GM19239 (cell line): ENCODE data around the gene ZNF552.
"Not testable (repeated sequence)": the region's sequence is repeated elsewhere in the genome, so short reads cannot be mapped to it uniquely, and the experiment has no call there.

Experiments used
- DNase-seq: peaks from one replicate; pipeline ENCODE4 v3.0.0; 2011; ENCODE audit warnings: low spot score; ENCODE audit not compliant: insufficient read length
- FAIRE-seq: peaks from 2 replicates; lab custom pipeline; 2011; peaks lifted over from hg19 to GRCh38; lab: Jason Lieb, UNC

Gene ZNF552

DNA sequence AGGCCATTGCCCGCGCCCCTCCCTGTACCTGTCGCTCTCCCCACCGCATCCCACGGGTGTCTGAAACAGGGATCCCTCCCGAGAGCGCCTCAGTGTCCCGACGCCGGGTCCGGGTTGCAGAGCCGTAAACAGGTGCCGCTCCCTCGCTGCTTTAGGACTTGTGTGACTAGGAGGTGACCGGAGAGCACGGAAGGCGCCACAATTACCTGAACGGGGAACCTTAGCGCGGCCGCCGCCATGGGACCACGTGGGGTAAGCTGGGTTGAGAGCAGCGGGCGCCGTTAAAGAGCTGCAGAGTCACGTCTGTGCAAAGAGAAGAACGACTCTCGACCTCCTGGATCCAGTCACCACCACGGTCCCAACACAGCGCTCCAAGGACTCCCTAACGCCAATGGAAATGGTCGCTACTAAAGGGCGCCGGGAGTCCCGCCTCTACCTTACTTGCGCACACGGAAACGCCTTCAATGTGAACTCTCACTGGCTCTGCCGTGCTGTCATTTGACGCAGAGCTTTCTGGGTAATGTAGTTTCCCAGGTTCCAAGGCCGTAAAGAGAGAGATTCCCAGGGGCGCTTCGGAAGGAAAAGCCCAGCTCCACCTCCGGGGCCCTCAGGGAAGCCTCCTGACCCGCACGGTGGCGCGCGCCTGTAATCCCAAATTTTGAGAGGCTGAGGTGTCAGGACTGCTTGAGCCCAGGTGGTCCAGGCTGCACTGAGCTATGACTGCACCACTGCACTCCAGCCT lies at the start of gene ZNF552:
Gene ZNF552 (minus strand): TSS at position 409 of the 742 bp plus-strand sequence. CDS start 170 bp downstream, at position 239.
- DNase-seq (peak; percentile 59), FAIRE-seq (peak; percentile 79)

DNA sequence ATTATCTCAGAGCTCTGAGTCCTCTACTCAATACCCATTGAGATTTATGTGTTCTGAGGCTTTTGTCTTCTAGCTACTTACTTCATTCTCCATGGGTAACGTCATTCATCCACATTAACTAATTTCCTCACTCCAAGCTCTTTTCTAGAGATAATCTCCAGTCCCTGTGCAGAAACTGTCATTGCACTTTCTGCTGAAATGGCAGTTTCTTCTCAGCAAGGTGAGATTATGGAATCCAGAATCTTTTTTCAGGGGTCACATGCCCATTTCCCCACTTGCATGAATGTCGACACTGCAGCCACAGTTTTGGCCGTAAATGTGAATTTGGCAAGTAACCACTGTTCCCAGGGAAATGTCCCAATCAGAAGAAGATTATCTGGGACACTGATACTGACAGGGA lies 47.6 kb upstream of the ZNF552 start:
- not testable (repeated sequence) for FAIRE-seq, DNase-seq

DNA sequence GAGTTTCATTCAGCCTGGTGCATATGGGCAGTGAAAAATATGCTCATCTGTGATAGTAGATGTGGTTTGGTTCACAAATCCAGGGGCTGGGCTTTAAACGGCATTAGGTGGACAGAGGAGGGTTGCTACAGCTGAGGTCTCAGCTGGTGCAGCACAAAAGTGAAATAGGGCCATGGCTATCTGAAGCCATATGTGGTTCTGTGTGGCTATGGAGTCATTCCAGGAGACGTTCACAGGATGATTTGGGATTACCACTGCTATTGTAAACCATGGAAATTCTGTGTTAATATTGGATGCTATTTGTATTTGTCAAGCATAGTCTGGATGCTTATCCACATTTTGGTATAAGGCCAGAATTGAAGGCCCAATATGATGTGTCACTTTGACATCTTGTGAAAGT lies 39.4 kb upstream of the ZNF552 start:
- FAIRE-seq, DNase-seq: not testable (repeated sequence)

DNA sequence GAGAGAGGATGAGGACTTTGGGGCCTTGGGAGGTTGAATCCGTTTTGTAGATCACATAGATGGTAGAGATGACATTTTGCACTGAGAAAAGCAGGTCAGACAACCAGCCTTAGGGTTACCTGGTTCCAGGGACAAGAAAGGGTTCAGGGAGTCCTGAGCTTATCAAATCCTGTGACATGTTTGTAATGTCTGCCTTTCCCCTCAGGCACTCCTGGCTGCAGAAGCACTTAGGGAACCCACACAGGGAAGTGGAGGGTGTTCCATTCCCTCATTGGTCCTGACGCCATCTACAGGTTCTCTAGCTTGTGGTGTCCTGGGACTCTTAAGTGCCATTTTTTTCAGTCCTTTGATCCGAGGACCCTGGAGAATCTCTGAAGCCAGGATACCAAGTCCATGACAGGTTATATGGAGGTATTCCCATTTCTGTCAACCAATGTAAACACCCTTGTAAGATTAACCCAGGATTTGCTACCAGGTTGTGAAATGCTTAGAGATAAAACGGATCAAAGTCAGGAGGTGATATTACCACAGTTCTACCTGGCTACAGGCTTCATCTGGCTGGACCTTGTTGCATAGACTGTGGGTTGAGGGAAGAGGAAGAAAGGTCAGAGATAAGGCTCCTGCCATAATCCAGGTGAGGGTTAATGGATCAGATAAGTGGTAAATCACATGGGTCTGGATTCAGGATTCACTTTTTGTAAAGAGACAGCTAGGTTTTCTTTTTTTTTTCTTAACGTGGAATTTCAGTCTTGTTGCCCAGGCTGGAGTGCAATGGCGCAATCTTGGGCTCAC lies 37.3 kb upstream of the ZNF552 start:
- not testable (repeated sequence) for DNase-seq, FAIRE-seq

DNA sequence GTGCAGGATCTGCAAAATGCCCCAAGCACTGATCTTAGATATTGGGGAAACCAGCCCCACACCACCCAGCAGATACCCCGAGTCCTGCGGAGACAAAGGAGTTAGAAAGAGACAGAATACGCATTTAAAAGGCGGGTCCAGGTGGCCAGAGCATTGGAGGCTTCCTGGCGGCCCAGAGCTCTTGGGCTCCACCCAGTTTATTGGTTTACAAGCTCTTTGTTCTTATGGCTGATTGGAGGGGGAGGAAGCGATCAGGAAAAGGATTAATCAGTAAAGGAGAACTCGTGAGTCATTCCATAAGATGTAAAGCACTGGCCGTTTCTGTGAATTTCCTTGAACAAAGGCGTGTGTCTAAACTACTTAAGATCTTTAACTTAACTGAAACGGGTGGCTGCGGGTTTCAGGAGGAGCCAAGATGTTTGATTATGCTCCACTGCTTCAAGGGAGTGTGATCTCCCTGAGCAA lies 35.9 kb upstream of the ZNF552 start:
- FAIRE-seq, result no peak
- no peak for DNase-seq

DNA sequence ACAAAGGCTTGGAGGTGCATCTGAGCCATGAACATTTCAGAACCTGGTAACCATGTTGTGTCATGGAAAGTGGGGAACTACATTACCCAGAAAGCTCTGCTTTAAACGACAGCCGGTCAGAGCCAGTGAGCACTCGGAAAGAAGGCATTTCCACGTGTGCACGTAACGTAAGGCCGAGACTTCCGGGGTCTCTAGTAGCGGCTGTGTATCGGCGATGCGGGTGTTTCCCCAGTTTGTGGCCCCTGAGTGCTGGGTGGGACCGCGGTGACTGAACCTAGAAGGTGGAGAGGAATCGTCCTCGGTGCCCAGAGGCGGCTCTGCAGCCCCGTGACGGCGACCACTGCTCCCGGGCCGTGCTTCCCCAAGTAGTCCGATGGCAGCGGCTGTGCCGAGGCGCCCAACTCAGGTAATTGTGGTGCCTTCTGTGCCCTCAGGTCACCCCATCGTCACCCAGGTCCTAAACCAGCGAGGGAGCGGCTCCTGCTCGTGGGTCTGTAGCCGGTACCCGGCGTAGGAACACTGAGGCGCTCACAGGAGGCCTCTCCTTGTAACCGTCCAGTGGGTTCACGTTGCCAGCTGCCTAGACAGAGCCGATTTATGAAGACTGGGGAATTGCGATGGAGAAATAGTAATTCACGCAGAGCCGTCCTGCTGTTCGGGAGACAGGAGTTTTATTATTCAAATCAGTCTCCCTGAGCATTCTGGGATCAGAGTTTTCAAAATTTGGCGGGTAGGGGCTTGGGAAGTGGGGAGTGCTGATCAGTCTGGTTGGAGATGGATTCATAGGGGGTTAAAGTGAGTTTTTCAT lies 35.2 kb upstream of the ZNF552 start, which contains the start of gene ZNF587:
Gene ZNF587 (plus strand): TSS at position 194 of the 808 bp plus-strand sequence. CDS start 180 bp downstream, at position 374.
- peak; percentile 28 for DNase-seq
- peak; percentile 96 for FAIRE-seq

DNA sequence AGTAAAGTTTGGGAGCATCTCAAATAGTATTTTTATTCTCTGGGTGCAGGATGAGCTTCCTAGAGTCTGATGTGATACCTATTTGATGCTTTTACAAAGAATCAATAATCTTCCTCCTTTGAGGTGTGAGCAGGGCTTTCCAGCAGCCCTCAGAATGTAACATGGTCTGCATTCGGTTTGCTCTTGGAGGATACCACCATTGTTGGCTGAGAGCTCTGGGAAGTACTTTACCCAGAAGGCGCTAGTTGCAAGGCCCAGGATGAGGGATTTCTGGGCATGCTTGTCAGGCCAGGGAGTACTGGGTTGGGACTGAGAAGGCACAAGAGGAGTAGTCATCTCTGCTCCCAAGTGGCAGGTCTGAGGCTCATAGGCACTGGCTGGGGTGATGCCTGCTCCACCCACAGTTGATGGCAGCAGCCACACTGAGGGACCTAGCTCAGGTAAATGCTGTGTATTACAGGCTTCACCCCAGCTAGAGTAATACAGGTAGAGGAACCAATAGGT lies 34.5 kb upstream of the ZNF552 start:
- FAIRE-seq, DNase-seq: not testable (repeated sequence)

DNA sequence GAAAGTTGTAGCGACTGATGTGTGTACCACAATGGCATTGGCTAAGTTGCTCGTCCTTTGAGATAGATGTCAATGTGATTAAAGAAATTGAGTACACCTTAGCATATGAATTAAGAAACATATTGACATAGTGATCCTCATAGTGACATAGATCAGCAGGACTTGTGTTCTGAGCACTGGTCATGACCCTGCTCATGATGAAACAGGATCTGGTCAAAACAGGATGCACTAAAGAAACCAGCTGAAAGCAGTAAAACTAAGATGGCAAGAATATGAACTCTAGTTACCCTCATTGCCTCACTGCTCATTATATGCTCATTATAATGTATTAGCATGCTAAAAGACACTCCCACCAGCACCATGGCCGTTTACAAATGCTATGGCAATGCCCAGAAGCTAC lies 32.5 kb upstream of the ZNF552 start:
- not testable (repeated sequence) for FAIRE-seq, DNase-seq

DNA sequence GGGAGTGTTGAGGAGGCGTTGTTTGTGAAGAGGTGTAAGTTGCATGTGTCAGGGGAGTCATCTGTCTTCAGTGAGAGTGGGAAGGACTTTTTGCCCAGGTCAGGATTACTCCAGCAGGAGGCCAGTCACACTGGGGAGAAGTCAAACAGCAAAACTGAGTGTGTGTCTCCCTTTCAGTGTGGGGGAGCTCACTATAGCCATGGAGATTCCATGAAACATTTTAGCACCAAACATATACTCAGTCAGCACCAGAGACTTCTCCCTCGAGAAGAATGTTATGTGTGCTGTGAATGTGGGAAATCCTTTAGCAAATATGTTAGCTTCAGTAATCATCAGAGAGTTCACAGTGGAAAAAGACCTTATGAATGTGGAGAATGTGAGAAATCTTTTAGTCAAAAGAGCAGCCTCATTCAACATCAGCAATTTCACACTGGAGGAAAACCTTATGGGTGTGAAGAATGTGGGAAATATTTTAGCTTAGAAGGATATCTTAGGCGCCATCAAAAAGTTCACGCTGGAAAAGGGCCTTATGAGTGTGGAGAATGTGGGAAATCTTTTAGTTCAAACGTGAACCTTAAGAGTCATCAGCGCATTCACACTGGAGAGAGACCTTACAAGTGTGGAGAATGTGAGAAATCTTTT lies 26.5 kb upstream of the ZNF552 start:
- DNase-seq (no peak), FAIRE-seq (no peak)

DNA sequence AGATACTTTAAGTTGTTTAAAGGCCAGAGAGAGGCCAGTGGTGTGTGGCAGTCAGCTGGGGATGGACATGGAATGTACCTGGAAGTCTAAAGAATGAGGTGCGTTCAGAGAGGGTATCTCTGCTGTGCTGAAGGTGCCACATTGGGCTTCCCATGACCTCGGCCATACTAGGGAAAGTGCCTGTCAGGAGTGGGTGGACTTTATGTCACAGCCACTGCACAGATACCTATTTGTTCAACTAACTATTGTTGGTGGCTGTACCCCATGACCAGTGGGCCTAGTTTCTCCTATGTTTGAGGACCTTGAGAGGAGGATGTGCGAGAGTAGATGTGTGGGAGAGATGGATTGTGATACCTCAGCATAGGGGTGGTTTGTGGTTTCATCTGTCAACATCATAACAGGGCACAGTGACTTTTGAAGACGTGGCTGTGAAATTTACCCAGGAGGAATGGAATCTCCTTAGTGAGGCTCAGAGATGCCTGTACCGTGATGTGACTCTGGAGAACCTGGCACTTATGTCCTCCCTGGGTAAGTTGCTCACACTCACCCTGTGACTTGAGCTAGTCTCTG lies 24.0 kb upstream of the ZNF552 start:
- FAIRE-seq, DNase-seq: not testable (repeated sequence)

DNA sequence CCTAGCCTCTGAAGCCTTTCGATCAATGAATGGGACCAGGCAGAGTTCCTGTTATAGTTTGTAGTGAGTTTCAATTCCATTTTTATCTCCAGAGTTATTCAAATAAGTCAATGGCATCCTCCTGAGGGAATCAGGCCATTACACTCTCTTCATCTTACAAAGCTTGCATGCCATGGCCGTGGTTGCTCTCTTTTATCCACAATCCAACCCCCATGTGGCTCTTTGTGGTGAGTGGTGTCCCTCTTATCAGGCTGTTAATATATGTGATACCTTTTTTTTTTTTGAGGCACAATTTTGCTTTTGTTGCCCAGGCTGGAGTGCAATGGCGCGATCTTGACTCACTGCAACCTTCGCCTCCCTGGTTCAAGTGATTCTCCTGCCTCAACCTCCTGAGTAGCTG lies 22.3 kb upstream of the ZNF552 start:
- DNase-seq, result not testable (repeated sequence)
- peak; percentile 45 for FAIRE-seq

DNA sequence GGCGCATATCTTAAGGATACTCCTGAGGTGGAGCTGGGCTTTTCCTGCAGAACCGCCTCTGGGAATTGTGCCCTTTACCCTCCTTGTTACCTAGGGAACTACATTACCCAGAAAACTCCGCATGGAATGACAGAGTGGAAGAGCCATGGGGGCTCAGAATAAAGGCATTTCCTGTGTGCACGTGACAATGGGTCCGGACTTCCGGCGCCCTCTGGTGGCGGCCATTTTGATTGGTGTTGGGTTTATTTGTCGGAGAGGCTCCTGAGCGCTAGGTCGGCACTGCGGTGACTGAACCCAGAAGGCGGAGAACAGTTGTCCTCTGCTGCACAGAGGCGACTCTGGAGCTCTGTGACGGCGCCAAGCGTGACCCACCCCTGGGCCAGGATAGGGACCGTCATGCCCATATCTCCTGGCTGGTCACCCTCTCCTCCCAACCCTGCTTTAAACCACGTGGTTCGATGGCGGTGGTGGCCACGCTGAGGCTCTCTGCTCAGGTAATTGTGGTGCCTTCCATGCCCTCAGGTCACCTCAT lies 15.4 kb upstream of the ZNF552 start, which contains the start of gene ZNF587B:
Gene ZNF587B (plus strand): TSS at position 229 of the 532 bp plus-strand sequence. CDS start 230 bp downstream, at position 459.
- DNase-seq (no peak), FAIRE-seq (no peak)

DNA sequence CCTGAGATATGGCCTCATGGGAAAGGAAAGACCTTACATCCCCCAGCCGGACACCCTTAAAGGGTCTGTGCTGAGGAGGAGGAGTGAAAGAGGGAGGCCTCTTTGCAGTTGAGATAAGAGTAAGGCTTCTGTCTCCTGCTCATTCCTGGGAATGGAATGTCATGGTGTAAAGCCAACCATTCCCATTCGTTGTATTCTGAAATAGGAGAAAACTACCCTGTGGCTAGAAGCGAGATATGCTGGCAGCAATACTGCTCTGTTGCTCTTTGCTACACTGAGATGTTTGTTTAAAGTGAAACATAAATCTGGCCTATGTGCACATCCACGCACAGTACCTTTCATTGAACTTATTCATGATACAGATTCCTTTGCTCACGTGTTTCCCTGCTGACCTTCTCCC lies 14.6 kb upstream of the ZNF552 start:
- FAIRE-seq (no peak), DNase-seq (no peak)

DNA sequence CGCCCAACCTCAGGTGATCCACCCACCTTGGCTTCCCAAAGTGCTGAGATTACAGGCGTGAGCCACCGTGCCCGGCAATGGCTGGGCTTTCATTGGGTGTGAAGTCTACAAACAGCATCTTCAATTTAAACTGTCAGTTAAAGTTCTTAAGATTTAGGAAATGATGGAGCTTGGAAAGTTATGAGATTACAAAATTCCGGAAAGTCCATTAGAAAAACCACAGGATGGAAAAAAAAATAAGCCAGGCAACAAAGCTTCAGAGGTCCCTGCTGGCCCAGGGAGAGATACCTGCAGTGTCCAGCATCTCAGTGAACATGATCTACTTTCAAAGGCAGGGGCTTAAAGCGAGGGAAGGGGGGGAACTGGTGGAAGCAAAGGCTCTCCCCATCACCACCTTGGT lies 10.8 kb upstream of the ZNF552 start:
- DNase-seq, result no peak
- FAIRE-seq, result no peak

DNA sequence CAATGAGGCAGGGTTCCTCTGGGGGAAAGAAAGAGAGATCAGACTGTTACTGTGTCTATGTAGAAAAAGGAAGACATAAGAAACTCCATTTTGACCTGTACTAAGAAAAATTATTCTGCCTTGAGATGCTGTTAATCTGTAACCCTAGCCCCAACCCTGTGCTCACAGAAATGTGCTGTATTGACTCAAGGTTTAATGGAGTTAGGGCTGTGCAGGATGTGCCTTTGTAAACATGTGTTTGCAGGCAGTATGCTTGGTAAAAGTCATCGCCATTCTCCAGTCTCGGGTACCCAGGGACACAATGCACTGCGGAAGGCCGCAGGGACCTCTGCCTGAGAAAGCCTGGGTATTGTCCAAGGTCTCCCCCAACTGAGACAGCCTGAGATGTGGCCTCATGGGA lies 8.9 kb upstream of the ZNF552 start:
- DNase-seq, FAIRE-seq: not testable (repeated sequence)

DNA sequence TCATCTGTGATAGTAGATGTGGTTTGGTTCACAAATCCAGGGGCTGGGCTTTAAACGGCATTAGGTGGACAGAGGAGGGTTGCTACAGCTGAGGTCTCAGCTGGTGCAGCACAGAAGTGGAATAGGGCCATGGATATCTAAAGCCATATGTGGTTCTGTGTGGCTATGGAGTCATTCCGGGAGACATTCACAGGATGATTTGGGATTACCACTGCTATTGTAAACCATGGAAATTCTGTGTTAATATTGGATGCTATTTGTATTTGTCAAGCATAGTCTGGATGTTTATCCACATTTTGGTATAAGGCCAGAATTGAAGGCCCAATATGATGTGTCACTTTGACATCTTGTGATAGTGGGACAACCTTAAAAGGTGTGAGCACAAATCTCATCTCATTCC lies 8.4 kb upstream of the ZNF552 start:
- not testable (repeated sequence) for DNase-seq, FAIRE-seq

DNA sequence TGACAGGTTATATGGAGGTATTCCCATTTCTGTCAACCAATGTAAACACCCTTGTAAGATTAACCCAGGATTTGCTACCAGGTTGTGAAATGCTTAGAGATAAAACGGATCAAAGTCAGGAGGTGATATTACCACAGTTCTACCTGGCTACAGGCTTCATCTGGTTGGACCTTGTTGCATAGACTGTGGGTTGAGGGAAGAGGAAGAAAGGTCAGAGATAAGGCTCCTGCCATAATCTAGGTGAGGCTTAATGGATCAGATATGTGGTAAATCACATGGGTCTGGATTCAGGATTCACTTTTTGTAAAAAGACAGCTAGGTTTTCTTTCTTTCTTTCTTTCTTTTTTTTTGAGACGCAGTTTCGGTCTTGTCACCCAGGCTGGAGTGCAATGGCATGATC lies 6.8 kb upstream of the ZNF552 start:
- not testable (repeated sequence) for FAIRE-seq

DNA sequence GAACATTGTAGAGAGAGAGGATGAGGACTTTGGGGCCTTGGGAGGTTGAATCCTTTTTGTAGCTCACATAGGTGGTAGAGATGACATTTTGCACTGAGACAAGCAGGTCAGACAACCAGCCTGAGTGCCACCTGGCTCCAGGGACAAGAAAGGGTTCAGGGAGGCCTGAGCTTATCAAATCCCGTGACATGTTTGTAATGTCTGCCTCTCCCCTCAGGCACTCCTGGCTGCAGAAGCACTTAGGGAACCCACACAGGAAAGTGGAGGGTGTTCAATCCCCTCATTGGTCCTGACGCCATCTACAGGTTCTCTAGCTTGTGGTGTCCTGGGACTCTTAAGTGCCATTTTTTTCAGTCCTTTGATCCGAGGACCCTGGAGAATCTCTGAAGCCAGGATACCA lies 6.4 kb upstream of the ZNF552 start:
- DNase-seq, FAIRE-seq: not testable (repeated sequence)

More for the DNA sequence above, 6.8 kb upstream of the ZNF552 start:
- DNase-seq, result not testable (repeated sequence)

DNA sequence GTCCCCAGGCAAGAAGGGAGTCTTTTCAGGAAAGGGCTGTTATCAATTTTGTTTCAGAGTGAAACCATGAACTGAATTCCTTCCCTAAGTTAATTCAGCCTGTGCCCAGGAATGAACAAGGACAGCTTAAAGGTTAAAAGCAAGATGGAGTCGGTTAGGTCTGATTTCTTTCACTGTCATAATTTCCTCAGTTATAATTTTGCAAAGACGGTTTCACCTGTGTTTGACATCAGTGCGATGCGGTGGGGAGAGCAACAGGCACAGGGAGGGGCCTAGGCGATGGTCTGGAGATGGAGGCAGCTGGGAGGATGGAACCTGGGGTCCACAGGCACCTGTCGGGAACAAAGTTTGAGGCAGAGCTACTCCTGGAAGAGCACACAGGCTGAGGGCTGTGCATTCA lies 5.9 kb upstream of the ZNF552 start:
- no peak for FAIRE-seq
- DNase-seq, result no peak
